Activated T-cell treated with anti-CD3 and anti-CD28 coated beads, Interleukin-2, amount 50 U/mL, for 24 hours (primary cell): Measurements from ENCODE around the gene MAPKAP1.
A peak's percentile ranks its signal among the peaks of the same experiment; 100 is the strongest.

Experiments used
- DNase-seq: peaks from one replicate; pipeline ENCODE4 v3.0.0-alpha.2; 2020
- H3K27ac Mint-ChIP-seq: 2 replicates; pipeline ENCODE4 v1.8.0; 2020; ENCODE audit warnings: mild to moderate bottlenecking, mixed read lengths
- H3K27me3 Mint-ChIP-seq: 2 replicates; pipeline ENCODE4 v1.8.0; 2020; ENCODE audit warnings: mixed read lengths
- H3K36me3 Mint-ChIP-seq: 2 replicates; pipeline ENCODE4 v1.8.0; 2020; ENCODE audit warnings: low read depth, mixed read lengths
- H3K4me1 Mint-ChIP-seq: 2 replicates; pipeline ENCODE4 v1.8.0; 2020; ENCODE audit warnings: low read depth, mixed read lengths
- H3K4me3 Mint-ChIP-seq: 2 replicates; pipeline ENCODE4 v1.8.0; 2020; ENCODE audit warnings: mild to moderate bottlenecking, moderate library complexity, mixed read lengths
- H3K9me3 Mint-ChIP-seq: 2 replicates; pipeline ENCODE4 v1.8.0; 2020; ENCODE audit warnings: mixed read lengths

Gene MAPKAP1

GRCh38 chr9:125674981-125675973 is 31.7 kb downstream of the MAPKAP1 start:
- Mint-ChIP-seq H3K27ac (no peak overlapping the region), H3K27me3 (no peaks in the 10 kb centered on the region), H3K36me3 (peaks cover 36% of the 10 kb centered on the region), H3K4me3 (no peak overlapping the region), H3K4me1 (peaks cover 11% of the 10 kb centered on the region), H3K9me3 (no peaks in the 10 kb centered on the region)
- no peak for DNase-seq

- Mint-ChIP-seq H3K27ac (no peak overlapping the region), H3K36me3 (peaks cover 46% of the 10 kb centered on the region), H3K9me3 (no peaks in the 10 kb centered on the region), H3K4me3 (no peak overlapping the region), H3K4me1 (peaks cover 11% of the 10 kb centered on the region), H3K27me3 (no peaks in the 10 kb centered on the region)
- no peak for DNase-seq
Measured at GRCh38 chr9:125672876-125673275, 34.1 kb downstream of the MAPKAP1 start.

GRCh38 chr9:125663127-125663526 is 43.9 kb downstream of the MAPKAP1 start:
- DNase-seq = no peak
- Mint-ChIP-seq H3K36me3 (peaks cover 49% of the 10 kb centered on the region), H3K9me3 (no peaks in the 10 kb centered on the region), H3K27me3 (no peaks in the 10 kb centered on the region), H3K4me3 (peak overlapping the region; percentile 35), H3K4me1 (peaks cover 15% of the 10 kb centered on the region), H3K27ac (peak overlapping the region; percentile 86)

GRCh38 chr9:125660557-125660956 is 46.5 kb downstream of the MAPKAP1 start:
- Mint-ChIP-seq H3K4me3 (no peak overlapping the region), H3K4me1 (peaks cover 19% of the 10 kb centered on the region), H3K36me3 (peaks cover 53% of the 10 kb centered on the region), H3K27me3 (no peaks in the 10 kb centered on the region), H3K27ac (no peak overlapping the region), H3K9me3 (no peaks in the 10 kb centered on the region)
- no peak for DNase-seq

- H3K36me3 Mint-ChIP-seq = peaks cover 48% of the 10 kb centered on the region
- H3K27me3 Mint-ChIP-seq = no peaks in the 10 kb centered on the region
- no peak overlapping the region for H3K4me3 Mint-ChIP-seq
- no peak overlapping the region for H3K27ac Mint-ChIP-seq
- H3K4me1 Mint-ChIP-seq = peaks cover 16% of the 10 kb centered on the region
- no peak for DNase-seq
- H3K9me3 Mint-ChIP-seq = no peaks in the 10 kb centered on the region
Measured at GRCh38 chr9:125659954-125660353, 47.1 kb downstream of the MAPKAP1 start.

GRCh38 chr9:125659201-125659840 is 47.7 kb downstream of the MAPKAP1 start:
- no peak for DNase-seq
- H3K27me3 Mint-ChIP-seq = no peaks in the 10 kb centered on the region
- H3K4me3 Mint-ChIP-seq = no peak overlapping the region
- H3K27ac Mint-ChIP-seq = no peak overlapping the region
- H3K4me1 Mint-ChIP-seq = peaks cover 19% of the 10 kb centered on the region
- H3K36me3 Mint-ChIP-seq = peaks cover 52% of the 10 kb centered on the region
- H3K9me3 Mint-ChIP-seq = no peaks in the 10 kb centered on the region

GRCh38 chr9:125656560-125656959 is 50.4 kb downstream of the MAPKAP1 start:
- Mint-ChIP-seq H3K27me3 (no peaks in the 10 kb centered on the region), H3K36me3 (peaks cover 56% of the 10 kb centered on the region), H3K9me3 (no peaks in the 10 kb centered on the region), H3K4me3 (no peak overlapping the region), H3K4me1 (peaks cover 33% of the 10 kb centered on the region), H3K27ac (no peak overlapping the region)
- no peak for DNase-seq

GRCh38 chr9:125655691-125656410 is 51.2 kb downstream of the MAPKAP1 start:
- DNase-seq = no peak
- H3K27ac Mint-ChIP-seq = no peak overlapping the region

GRCh38 chr9:125655066-125655633 is 51.9 kb downstream of the MAPKAP1 start:
- peaks cover 66% of the 10 kb centered on the region for H3K36me3 Mint-ChIP-seq
- H3K4me1 Mint-ChIP-seq = peaks cover 47% of the 10 kb centered on the region
- no peaks in the 10 kb centered on the region for H3K27me3 Mint-ChIP-seq
- DNase-seq = no peak
- no peak overlapping the region for H3K4me3 Mint-ChIP-seq
- H3K9me3 Mint-ChIP-seq = no peaks in the 10 kb centered on the region
- H3K27ac Mint-ChIP-seq = no peak overlapping the region

More at GRCh38 chr9:125655691-125656410, 51.2 kb downstream of the MAPKAP1 start:
- H3K9me3 Mint-ChIP-seq = no peaks in the 10 kb centered on the region
- peaks cover 62% of the 10 kb centered on the region for H3K36me3 Mint-ChIP-seq
- no peaks in the 10 kb centered on the region for H3K27me3 Mint-ChIP-seq
- peaks cover 40% of the 10 kb centered on the region for H3K4me1 Mint-ChIP-seq
- H3K4me3 Mint-ChIP-seq = no peak overlapping the region

- no peak for DNase-seq
- Mint-ChIP-seq H3K4me1 (peaks cover 57% of the 10 kb centered on the region), H3K36me3 (peaks cover 73% of the 10 kb centered on the region)
Measured at GRCh38 chr9:125654121-125654520, 52.9 kb downstream of the MAPKAP1 start.

GRCh38 chr9:125653325-125653724 is 53.7 kb downstream of the MAPKAP1 start:
- DNase-seq = no peak
- H3K4me3 Mint-ChIP-seq = no peak overlapping the region
- H3K27ac Mint-ChIP-seq = no peak overlapping the region

More at GRCh38 chr9:125654121-125654520, 52.9 kb downstream of the MAPKAP1 start:
- Mint-ChIP-seq H3K27ac (no peak overlapping the region), H3K27me3 (no peaks in the 10 kb centered on the region), H3K9me3 (no peaks in the 10 kb centered on the region), H3K4me3 (no peak overlapping the region)

GRCh38 chr9:125652759-125653158 is 54.2 kb downstream of the MAPKAP1 start:
- peak overlapping the region; percentile 12 for H3K27ac Mint-ChIP-seq
- H3K4me3 Mint-ChIP-seq = no peak overlapping the region
- H3K27me3 Mint-ChIP-seq = no peaks in the 10 kb centered on the region
- DNase-seq = no peak
- peaks cover 67% of the 10 kb centered on the region for H3K4me1 Mint-ChIP-seq
- H3K36me3 Mint-ChIP-seq = peaks cover 71% of the 10 kb centered on the region
- H3K9me3 Mint-ChIP-seq = no peaks in the 10 kb centered on the region

More at GRCh38 chr9:125653325-125653724, 53.7 kb downstream of the MAPKAP1 start:
- H3K27me3 Mint-ChIP-seq = no peaks in the 10 kb centered on the region
- peaks cover 74% of the 10 kb centered on the region for H3K36me3 Mint-ChIP-seq
- H3K4me1 Mint-ChIP-seq = peaks cover 63% of the 10 kb centered on the region
- no peaks in the 10 kb centered on the region for H3K9me3 Mint-ChIP-seq

- Mint-ChIP-seq H3K27ac (no peak overlapping the region), H3K27me3 (no peaks in the 10 kb centered on the region), H3K36me3 (peaks cover 71% of the 10 kb centered on the region), H3K4me3 (no peak overlapping the region), H3K9me3 (no peaks in the 10 kb centered on the region), H3K4me1 (peaks cover 71% of the 10 kb centered on the region)
- DNase-seq = no peak
Measured at GRCh38 chr9:125652233-125652594, 54.8 kb downstream of the MAPKAP1 start.

GRCh38 chr9:125651576-125652232 is 55.3 kb downstream of the MAPKAP1 start:
- Mint-ChIP-seq H3K27ac (peak overlapping the region; percentile 11), H3K4me1 (peaks cover 76% of the 10 kb centered on the region)
- no peak for DNase-seq

More at GRCh38 chr9:125651576-125652232, 55.3 kb downstream of the MAPKAP1 start:
- Mint-ChIP-seq H3K9me3 (no peaks in the 10 kb centered on the region), H3K27me3 (no peaks in the 10 kb centered on the region), H3K4me3 (no peak overlapping the region), H3K36me3 (peaks cover 68% of the 10 kb centered on the region)
